Measurements from ENCODE around the gene ERLEC1. TPM values are rescaled to one million over a fixed set of nuclear protein-coding genes. Genes with fewer than 3 reads are reported as not detected.

Gene ERLEC1
- total RNA-seq, 4 donors from 2014 or later: 34.4 to 54.1 (median 44.5) TPM

DNA sequence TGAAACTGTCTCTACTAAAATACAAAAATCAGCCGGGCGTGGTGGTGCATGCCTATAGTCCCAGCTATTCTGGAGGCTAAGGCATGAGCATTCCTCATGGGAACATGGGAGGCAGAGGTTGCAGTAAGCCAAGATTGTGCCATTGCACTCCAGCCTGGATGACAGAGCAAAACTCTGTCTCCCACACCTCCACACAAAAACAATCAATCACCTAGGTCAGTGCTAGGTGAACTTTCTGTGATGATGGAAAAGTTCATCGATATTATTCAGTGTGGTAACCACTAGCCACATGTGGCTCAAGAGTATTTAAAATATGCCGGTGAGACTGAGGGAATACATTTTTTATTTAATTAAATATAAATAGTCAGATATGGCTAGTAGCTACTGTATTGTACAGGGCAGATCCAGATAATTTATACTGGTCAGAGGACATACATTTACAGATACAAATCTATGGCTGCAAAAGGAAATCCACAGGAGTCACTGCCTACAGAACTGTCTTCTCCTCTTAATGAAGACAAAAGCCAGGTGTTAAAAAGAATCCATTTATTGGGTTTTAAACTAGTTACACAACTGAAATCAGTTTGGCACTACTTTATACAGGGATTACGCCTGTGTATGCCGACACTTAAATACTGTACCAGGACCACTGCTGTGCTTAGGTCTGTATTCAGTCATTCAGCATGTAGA lies 76.8 kb downstream of the ERLEC1 start:
- no peak overlapping the region for H3K27ac ChIP-seq
- H3K4me3 ChIP-seq: no peak overlapping the region
- H3K4me1 ChIP-seq: peaks cover 0 to 14% (median 0%) of the 10 kb centered on the region in 3 donors
- no peaks in the 10 kb centered on the region for H3K27me3 ChIP-seq
- H3K36me3 ChIP-seq: peaks cover 0 to 58% of the 10 kb centered on the region in 2 donors
- no peak for ATAC-seq
- whole genome bisulfite sequencing, 2 donors (ENCODE audit: low coverage in 1 of 2): 82 to 85% methylated on average over 4 to 6 of the region's 6 CpGs
- no peaks in the 10 kb centered on the region for H3K9me3 ChIP-seq
- TF ChIP-seq EP300 (IDR thresholded peaks at IDR 0.05): no peak

DNA sequence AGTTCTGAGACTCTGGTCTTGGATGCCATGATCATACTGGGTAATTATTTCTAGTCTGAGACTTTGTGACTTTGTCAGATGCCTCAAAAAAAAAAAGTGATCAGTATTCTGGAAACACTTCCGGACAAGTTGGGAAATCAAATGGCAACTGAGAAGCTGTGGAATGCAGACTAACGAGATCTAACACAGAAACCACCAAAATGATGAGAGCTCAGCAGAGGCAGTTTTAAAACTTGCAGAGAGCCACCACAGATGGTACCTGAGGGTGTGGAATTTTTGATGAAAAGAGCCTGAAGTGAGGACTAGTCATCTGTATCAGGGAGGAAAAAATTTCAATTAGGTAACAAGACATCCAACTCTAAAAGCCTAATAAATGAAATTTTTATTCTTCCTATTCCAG lies 78.4 kb downstream of the ERLEC1 start:
- peaks cover 0 to 63% of the 10 kb centered on the region in 2 donors for H3K36me3 ChIP-seq
- no peak for TF ChIP-seq POLR2AphosphoS5 (IDR thresholded peaks at IDR 0.05)
- TF ChIP-seq POLR2A (IDR thresholded peaks at IDR 0.05): no peak
- no peak overlapping the region for H3K4me3 ChIP-seq
- H3K27ac ChIP-seq: no peak overlapping the region
- no peaks in the 10 kb centered on the region for H3K27me3 ChIP-seq
- no peaks in the 10 kb centered on the region for H3K9me3 ChIP-seq
- ATAC-seq: no peak
- 67 to 85% methylated on average over 1 to 2 of the region's 2 CpGs for WGBS, 2 donors (ENCODE audit: low coverage in 1 of 2)
- H3K4me1 ChIP-seq: peaks cover 0 to 2% (median 0%) of the 10 kb centered on the region in 3 donors

DNA sequence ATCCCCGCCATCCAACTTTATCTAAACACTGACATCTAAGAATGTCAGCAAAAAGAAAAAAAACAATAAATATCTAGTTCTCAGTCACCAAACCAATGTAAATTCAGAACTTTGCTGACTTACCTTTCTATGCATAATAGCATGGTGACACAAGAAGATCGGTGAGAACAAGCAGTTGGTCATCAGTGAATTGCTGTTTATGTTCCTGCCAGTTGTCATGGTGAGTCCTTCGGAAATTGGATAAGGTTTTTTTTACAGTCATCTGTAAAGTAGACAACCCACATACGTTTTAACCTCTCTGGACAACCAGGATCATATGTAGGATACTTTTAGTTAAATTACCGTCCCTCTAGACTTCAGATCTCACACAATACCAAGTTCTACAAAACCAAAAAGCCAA lies 79.1 kb downstream of the ERLEC1 start:
- Histone ChIP-seq H3K4me3 (no peak overlapping the region), H3K4me1 (no peaks in the 10 kb centered on the region), H3K27ac (no peak overlapping the region), H3K27me3 (no peaks in the 10 kb centered on the region), H3K36me3 (peaks cover 0 to 70% of the 10 kb centered on the region in 2 donors), H3K9me3 (no peaks in the 10 kb centered on the region)
- TF ChIP-seq EP300 (IDR thresholded peaks at IDR 0.05) (no peak), POLR2AphosphoS5 (IDR thresholded peaks at IDR 0.05) (no peak), POLR2A (IDR thresholded peaks at IDR 0.05) (no peak)
- TF ChIP-seq, protein P1, sequence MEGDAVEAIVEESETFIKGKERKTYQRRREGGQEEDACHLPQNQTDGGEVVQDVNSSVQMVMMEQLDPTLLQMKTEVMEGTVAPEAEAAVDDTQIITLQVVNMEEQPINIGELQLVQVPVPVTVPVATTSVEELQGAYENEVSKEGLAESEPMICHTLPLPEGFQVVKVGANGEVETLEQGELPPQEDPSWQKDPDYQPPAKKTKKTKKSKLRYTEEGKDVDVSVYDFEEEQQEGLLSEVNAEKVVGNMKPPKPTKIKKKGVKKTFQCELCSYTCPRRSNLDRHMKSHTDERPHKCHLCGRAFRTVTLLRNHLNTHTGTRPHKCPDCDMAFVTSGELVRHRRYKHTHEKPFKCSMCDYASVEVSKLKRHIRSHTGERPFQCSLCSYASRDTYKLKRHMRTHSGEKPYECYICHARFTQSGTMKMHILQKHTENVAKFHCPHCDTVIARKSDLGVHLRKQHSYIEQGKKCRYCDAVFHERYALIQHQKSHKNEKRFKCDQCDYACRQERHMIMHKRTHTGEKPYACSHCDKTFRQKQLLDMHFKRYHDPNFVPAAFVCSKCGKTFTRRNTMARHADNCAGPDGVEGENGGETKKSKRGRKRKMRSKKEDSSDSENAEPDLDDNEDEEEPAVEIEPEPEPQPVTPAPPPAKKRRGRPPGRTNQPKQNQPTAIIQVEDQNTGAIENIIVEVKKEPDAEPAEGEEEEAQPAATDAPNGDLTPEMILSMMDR (IDR thresholded peaks at IDR 0.05): no peak
- 74 to 75% methylated on average over 5 of the region's 5 CpGs for WGBS, 2 donors (ENCODE audit: low coverage in 1 of 2)
- ATAC-seq: no peak

DNA sequence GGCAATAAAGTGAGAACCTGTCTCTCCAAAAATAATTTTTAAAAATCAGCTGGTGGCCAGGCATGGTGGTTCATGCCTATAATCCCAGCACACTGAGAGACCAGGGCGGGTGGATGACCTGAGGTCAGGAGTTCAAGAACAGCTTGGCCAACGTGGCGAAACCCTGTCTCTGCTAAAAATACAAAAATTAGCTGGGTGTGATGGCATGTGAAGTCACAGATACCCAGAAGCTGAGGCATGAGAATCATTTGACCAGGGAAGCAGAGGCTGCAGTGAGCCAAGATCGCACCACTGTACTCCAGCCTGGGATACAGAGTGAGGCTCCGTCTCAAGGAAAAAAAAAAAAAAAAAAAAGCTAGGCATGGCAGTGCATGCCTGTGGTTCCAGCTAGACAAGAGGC lies 80.3 kb downstream of the ERLEC1 start:
- ATAC-seq: no peak
- WGBS, 2 donors (ENCODE audit: low coverage in 1 of 2): 88% methylated on average over 5 of the region's 5 CpGs; no CpG with 5 or more reads in 1 of the 2 donors
- Histone ChIP-seq H3K9me3 (no peaks in the 10 kb centered on the region), H3K4me3 (no peak overlapping the region), H3K4me1 (no peaks in the 10 kb centered on the region), H3K36me3 (peaks cover 0 to 81% of the 10 kb centered on the region in 2 donors), H3K27ac (no peak overlapping the region), H3K27me3 (no peaks in the 10 kb centered on the region)
- TF ChIP-seq POLR2AphosphoS5 (IDR thresholded peaks at IDR 0.05) (no peak), EP300 (IDR thresholded peaks at IDR 0.05) (no peak), POLR2A (IDR thresholded peaks at IDR 0.05) (no peak)
- TF ChIP-seq, protein P1 (IDR thresholded peaks at IDR 0.05): no peak

DNA sequence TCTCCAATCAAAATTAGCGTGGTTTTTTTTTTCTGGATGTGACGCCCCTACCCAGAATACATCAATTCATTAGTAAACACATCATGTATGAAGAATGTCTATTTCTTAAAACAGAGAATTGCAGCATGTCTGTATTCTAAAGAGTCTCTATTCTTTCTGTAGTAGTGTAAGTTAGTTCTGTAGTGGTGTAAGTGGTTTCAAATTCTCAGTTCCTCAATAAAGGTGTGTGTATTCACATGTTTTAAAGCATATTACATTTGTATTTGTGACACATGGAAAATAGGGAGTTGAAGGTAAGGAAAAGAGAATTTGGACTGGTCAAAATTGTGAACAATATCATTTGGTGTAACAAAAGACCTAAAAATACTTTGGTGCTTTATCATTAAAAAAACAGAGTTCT lies 80.9 kb downstream of the ERLEC1 start:
- Histone ChIP-seq H3K27ac (no peak overlapping the region), H3K9me3 (no peaks in the 10 kb centered on the region), H3K27me3 (no peaks in the 10 kb centered on the region), H3K4me1 (no peaks in the 10 kb centered on the region), H3K36me3 (peaks cover 0 to 84% of the 10 kb centered on the region in 2 donors), H3K4me3 (no peak overlapping the region)
- 85 to 89% methylated on average over 2 of the region's 2 CpGs for WGBS, 2 donors (ENCODE audit: low coverage in 1 of 2)
- no peak for TF ChIP-seq POLR2A (IDR thresholded peaks at IDR 0.05)
- no peak for TF ChIP-seq POLR2AphosphoS5 (IDR thresholded peaks at IDR 0.05)
- TF ChIP-seq, protein P1 (IDR thresholded peaks at IDR 0.05): no peak
- no peak for TF ChIP-seq EP300 (IDR thresholded peaks at IDR 0.05)
- ATAC-seq: no peak

Small RNAs within 50 kb of the gene (small RNA-seq; reads per million reads assigned to genes)
- gene MIR3682: 0 reads per million in 4 donors

Other genes with a start within 250 kb of the ERLEC1 start
- gene CHAC2, start 19.2 kb upstream of the ERLEC1 start, total RNA-seq: 1 to 10 TPM; 1.6 to 3.6 (median 2.1) TPM
- 10 to 100 TPM; 14.0 to 19.3 (median 16.6) TPM for gene ASB3, start 91 bp upstream of the ERLEC1 start, total RNA-seq
- 1 to 10 TPM; 2.2 to 6.1 (median 2.4) TPM for gene GPR75, start 72.9 kb downstream of the ERLEC1 start, total RNA-seq
- 10 to 100 TPM; 44.8 to 58.2 (median 49.4) TPM for gene PSME4, start 183.9 kb downstream of the ERLEC1 start, total RNA-seq